Measurements from ENCODE around the gene NSL1.
"Not testable (repeated sequence)": the region's sequence is repeated elsewhere in the genome, so short reads cannot be mapped to it uniquely, and the experiment has no call there.

NSL1 gene

DNA sequence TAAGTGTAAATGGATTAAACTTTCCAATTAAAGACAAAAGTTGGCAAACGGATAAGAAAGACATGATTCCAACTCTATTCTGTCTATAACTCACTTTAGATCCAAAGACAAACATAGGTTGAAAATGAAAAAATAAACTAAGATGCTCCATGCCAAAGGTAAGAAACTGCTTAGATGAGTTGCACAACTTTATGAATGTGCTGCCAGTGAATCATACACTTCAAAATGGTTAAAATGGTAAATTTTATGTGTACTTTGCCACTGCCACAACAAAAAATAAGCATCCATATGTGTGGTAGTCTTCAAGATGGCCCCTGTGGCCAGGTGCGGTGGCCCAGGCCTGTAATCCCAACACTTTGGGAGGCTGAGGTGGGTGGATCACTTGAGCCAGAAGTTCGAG is 45.0 kb downstream of the NSL1 start:
- no peak for DNase-seq

GRCh38 chr1:212745303-212745702 is 46.3 kb downstream of the NSL1 start:
- DNase-seq = no peak

GRCh38 chr1:212743901-212744475 is 47.6 kb downstream of the NSL1 start:
- DNase-seq = no peak

DNA sequence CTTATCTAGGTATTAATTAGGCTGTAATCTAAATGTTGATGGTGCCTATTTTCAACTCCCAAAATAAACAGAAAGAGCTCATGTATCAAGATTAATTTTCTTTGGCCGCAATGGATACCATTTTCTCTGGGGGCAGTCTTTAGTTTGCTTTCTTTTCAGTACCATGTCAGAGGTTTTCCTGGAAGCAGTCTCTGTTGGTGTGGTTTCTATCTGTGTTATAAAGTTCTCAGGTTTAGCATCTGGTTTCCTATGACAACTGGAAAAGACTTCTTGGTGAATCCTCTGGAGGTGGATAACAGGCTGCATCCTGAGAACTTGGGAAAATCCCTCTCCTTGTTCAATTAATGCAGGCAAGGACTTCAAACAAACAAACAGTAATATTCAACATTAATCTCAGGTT is 53.2 kb downstream of the NSL1 start:
- DNase-seq = no peak

GRCh38 chr1:212737559-212737958 is 54.0 kb downstream of the NSL1 start:
- DNase-seq = no peak

DNA sequence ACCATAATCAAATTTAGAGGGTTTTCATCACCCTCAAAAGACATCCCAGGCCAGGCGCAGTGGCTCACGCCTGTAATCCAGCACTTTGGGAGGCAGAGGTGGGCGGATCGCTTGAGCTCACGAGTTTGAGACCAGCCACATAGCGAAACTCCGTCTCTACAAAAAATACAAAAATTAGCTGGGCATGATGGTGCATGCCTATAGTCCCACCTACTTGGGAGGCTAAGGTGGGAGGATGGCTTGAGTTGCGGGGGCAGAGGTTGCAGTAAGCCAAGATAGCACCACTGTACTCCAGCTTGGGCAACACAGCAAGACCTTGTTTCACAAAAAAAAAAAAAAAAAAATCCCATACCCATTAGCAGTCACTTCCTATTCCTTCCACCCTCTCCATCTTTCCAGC is 58.5 kb downstream of the NSL1 start:
- DNase-seq = no peak

DNA sequence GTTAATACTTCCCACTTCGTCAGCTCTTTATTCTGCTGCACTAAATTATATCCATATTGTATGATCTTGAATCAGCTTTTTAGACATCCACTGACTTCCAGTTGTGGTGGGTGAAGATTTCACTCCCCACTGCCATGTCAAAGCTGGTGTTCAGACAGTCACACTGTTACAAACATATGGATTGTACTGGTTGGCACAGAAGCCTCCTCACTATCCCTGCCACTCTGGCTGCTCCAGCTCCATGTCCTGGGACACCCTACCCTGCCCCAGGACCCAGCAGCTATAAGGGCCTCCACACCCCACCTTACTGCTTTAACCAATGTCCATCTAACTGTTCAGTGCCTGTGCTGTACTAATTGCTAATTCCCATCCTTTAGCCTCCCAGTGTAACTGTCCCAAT is 59.9 kb downstream of the NSL1 start:
- no peak for DNase-seq

DNA sequence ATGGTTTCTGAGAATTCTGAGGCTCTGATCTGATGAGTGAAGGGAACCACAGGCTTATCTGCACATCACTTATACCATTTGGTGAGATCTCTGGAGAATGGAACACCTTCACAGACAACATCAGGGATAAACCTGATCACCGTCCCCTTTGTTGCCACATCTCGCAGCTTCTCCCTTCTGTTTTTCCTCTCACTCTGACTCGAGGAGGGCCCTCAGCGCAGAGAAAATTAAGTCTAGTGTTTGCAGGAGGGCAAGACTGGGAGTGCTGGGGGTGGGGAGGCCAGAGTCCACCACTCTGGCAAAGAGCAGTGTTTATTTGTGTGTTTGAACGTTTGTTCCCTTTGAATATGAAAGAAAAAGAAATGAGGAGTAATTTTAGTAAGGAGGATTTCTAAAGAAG is 63.0 kb downstream of the NSL1 start:
- no peak for DNase-seq

GRCh38 chr1:212727386-212728181 is 64.0 kb downstream of the NSL1 start:
- DNase-seq = no peak

GRCh38 chr1:212724679-212725078 is 66.9 kb downstream of the NSL1 start:
- DNase-seq = not testable (repeated sequence)

DNA sequence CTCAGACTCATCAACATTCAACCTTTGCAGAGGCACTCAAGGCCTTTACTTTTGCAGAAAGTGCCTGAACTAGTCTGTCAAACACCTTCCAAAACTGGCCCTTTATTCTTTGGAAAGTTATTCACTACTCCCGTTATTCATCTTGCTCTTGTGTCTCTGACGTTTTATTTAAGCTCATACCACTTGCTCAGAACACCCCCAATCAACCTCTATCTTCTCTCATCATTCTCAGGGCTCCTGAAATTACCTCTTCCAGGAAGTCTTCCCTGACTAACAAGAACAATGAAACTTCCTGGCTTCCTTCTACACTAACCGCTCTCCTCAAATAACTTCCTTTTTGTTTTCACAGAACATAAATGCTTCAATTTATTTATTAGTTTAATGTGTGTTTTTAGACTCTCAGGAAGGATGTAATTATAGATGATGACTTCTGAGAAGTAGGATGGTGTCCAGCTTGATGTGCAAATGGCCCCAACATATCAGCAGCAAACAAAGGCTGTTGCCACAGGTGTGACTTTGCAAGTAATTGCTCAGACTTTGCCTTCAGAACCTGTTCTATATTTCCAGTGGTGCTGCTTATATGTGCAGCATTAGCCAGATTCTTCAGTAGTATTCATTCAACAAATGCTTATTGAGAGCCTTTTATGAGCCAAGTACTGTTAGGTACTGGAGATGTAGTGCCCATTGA is 69.2 kb downstream of the NSL1 start:
- DNase-seq = no peak

DNA sequence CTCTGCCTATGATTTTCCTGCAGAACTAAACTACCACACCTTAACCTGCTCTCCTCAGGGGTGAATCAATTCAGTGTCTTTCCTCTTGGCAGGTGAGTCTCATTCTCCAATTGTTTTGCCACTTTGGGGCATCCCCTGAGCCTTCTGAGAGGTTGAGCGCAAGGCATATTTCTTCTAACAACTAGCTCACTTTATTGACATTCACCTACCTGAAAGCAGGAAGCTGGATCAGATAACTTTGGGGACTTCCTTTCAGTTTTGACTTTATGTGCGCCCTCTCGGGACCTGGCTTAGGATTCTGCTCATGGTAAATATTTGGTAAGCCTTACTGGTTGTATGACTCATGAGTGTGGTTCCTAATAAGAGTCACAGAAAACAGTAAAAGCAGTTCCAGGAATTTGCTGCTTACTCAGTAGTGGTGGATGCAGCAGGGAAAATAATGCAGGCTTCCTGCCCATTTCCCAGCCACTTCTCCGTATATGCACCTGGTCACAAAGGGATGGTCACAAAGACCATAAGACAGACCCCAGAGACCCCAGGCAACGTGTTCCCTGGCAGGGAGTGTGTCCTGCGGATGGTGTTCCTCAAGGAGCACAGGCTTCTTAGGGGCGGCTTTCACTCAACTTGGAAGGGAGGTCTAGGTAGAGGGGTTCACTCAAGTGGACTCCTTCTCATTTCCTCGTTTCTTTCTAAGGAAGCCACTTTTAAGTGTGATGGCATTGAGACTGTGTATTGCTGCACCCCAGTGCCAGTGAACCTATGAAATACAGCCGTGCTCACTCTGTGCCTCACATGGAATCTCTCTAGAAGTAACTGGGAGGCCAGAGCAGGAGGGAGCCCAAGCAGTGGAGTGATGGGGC is 70.0 kb downstream of the NSL1 start:
- no peak for DNase-seq

DNA sequence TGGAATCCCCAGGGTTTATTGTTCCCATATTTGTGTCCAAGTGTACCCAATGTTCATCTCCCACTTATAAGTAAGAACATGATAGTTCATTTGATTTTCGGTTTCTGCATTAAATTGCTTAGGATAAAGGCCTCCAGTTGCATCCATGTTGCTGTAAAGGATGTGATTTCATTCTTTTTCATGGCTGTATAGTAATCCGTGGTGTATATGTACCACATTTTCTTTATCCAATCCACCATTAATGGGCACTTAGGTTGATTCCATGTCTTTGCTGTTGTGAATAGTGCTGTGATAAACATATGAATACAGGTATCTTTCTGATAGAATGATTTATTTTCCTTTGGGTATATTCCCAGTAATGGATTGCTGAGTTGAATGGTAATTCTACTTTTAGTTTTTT is 71.9 kb downstream of the NSL1 start:
- no peak for DNase-seq

DNA sequence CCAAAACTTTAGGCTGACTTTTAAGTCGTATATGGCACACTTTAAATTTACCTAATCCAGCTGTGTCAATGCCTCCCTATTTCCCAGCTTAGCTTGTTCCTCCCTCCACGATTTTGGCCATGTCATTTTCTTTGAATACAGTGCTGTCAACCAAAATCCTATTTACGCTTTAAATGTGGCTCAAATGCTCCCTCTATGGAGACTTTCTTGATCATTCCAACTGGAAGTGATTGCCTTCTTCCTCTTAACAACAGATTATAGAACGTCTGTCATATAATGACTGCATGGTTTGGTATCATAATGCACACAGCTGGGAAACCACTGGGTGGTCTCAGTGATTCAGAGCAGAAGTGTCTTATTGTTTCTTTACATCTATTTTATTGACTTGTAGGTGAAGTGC is 73.1 kb downstream of the NSL1 start:
- DNase-seq = no peak

DNA sequence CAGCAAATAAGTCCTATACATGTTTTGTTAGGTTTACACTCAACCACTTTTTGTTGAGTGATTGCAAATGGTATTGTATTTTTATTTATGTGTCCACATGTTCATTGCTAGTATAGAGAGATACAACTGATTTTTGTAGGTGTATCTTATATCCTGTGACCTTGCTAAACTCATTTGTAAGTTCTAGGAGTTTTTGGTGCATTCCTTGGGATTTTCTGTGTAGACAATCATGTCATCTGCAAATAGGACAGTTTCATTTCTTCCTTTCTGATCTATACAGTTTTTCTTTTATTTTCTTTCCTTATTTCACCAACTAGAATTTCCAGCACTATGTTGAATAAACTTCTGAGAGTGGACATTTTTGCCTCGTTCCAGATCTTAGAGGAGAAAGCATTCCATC is 75.4 kb downstream of the NSL1 start:
- no peak for DNase-seq

DNA sequence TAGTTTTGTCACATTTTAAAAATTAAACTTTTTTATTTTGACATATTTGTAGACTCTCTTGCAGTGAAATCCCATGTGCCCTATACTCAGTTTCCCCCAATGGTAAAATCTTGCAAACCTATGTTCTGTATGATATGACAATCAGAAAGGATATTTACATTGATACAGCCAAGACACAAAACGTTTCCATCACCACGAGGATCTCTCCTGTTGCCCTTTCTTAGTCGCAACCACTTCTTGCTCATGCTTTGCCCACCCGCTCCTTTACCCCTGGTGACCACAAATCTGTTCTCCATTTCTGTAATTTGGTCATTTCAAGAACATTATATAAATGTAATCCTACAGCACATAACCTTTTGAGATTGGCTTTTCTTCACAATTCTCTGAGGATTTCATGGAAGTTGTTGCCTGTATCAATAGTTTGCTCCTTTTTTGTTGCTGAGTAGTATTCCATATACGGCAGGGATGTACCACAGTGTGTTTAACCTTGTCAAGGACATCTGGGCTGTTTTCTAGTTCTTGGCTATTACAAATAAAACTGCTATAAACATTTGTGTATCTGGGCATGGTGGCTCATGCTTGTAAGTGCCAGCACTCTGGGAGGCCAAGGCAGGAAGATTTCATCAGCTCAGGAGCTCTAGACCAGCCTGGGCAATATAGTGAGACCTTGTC is 78.0 kb downstream of the NSL1 start:
- no peak for DNase-seq

GRCh38 chr1:212712451-212713303 is 78.9 kb downstream of the NSL1 start:
- no peak for DNase-seq

DNA sequence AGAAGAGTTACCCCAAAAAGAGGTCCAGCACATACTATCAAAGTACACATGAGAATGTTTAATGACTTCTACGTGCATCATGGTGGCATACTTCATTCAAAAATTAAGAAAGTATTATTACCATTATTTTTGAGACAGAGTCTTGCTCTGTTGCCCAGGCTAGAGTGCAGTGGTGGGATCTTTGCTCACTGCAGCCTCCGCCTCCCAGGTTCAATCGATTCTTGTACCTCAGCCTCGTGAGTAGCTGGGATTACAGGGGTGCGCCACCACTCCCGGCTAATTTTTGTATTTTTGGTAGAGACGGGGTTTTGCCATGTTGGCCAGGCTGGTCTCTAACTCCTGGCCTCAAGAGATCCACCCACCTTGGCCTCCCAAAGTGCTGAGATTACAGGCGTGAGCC is 79.6 kb downstream of the NSL1 start:
- not testable (repeated sequence) for DNase-seq

- no peak for DNase-seq
Observed at GRCh38 chr1:212710566-212710965, 81.0 kb downstream of the NSL1 start.

DNA sequence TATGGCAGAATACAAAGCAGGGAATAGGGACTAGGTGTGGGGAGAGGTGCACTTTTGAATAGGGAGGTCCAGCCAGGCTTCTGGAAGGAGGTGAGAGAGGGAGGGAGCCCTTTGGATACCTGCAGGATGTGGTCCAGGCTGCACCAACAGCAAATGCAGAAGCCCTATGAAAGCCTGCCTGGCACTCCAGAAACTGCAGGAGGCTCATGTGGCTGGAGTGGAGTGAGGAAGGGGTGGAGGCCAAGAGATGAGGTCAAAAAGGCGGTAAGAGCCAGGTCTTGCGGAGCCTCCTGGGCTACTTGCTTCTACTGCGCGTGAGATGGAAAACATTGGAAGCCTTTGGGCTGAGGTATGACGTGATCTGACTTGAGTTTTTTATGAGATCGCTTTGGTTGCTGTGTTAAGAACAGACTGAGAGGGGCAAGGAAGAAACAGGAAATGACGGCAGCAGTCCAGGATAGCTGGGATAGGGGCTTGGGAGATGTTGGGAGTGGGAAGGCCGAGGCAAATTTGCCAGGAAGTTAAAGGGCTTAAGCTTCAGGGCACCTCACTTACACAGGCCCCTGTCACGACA is 87.5 kb downstream of the NSL1 start:
- DNase-seq = no peak

DNA sequence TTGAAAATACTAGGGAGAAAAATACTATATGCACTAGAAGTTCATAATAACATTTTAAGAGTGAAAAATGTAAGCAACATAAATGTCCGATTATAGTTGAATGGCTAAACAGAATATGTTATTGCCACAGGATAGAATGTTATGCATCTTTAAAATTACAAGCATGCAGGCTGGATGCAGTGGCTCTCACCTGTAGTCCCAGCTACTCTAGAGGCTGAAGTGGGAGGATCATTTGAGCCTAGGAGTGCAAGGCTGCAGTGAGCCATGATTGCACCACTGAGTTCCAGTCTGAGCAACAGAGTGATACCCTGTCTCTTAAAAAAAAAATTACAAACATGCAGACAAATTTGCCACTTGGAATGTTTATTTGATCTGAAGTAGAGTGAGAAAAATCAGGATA is 88.9 kb downstream of the NSL1 start:
- no peak for DNase-seq
